PC-9 (cell line): ENCODE data around the gene ERMAP. TPM values are rescaled to one million over a fixed set of nuclear protein-coding genes. Genes with fewer than 3 reads are reported as not detected.

ENCODE experiments used
- BruUV-seq: library from RNA; stranded (reverse); fragments of 400-500 nt; replicated peaks from 2 replicates; lab custom pipeline; 2021; lab: Mats Ljungman, UMichigan
- CTCF ChIA-PET: fragments of 300-600 bp; sonication (Branson Sonifier 250); formaldehyde crosslinking; loops from one replicate; lab custom pipeline; 2022; ENCODE audit warnings: antibody characterized with exemption; lab: Charles Lee
- POLR2A ChIA-PET: fragments of 300-600 bp; sonication (Branson Sonifier 250); formaldehyde crosslinking; loops from one replicate; lab custom pipeline; 2022; ENCODE audit warnings: antibody characterized with exemption; ENCODE audit not compliant: unreplicated experiment; lab: Charles Lee
- DNase-seq, 2 experiments: peaks; one replicate each; pipeline versions ENCODE4 v3.0.0 to v3.0.0-alpha.2; 2015 to 2022; ENCODE audit warnings: mixed read lengths in 1 of 2
- H2AFZ ChIP-seq: fragments of 200-600 bp; sonication (generic); 2 replicates; pipeline ENCODE4 v1.8.1; 2017; ENCODE audit warnings: antibody characterized with exemption
- H3F3A ChIP-seq: fragments of 200-600 bp; sonication (generic); 2 replicates; pipeline ENCODE4 v1.8.1; 2017; ENCODE audit warnings: antibody characterized with exemption, mild to moderate bottlenecking, low read depth; ENCODE audit not compliant: insufficient read depth
- H3K27ac ChIP-seq: fragments of 200-600 bp; sonication (generic); 2 replicates; pipeline ENCODE4 v1.6.1; 2016; ENCODE audit warnings: mixed run types
- H3K27me3 ChIP-seq: fragments of 200-600 bp; sonication (generic); 2 replicates; pipeline ENCODE4 v1.6.1; 2016; ENCODE audit warnings: low read depth, mixed run types; ENCODE audit not compliant: insufficient read depth
- H3K36me3 ChIP-seq: fragments of 200-600 bp; sonication (generic); 2 replicates; pipeline ENCODE4 v1.6.1; 2016; ENCODE audit warnings: low read depth, mixed run types
- H3K4me1 ChIP-seq: fragments of 200-600 bp; sonication (generic); replicated peaks from 2 replicates; pipeline ENCODE4 v1.6.1; 2016; ENCODE audit warnings: mixed run types; ENCODE audit not compliant: insufficient read depth
- H3K4me2 ChIP-seq: fragments of 200-600 bp; sonication (generic); 2 replicates; pipeline ENCODE4 v1.6.1; 2017; ENCODE audit warnings: mixed run types
- H3K4me3 ChIP-seq: fragments of 200-600 bp; sonication (generic); 2 replicates; pipeline ENCODE4 v1.6.1; 2016; ENCODE audit warnings: mixed run types
- H3K79me2 ChIP-seq: fragments of 200-600 bp; sonication (generic); 2 replicates; pipeline ENCODE4 v1.6.1; 2017; ENCODE audit warnings: low read depth, mixed run types
- H3K9me2 ChIP-seq: fragments of 200-600 bp; sonication (generic); 2 replicates; pipeline ENCODE4 v1.8.1; 2017; ENCODE audit warnings: mild to moderate bottlenecking; ENCODE audit not compliant: insufficient read depth
- H3K9me3 ChIP-seq: fragments of 200-600 bp; sonication (generic); 2 replicates; pipeline ENCODE4 v1.8.1; 2016; ENCODE audit warnings: low read depth; ENCODE audit not compliant: insufficient read depth
- H4K20me1 ChIP-seq: fragments of 200-600 bp; sonication (generic); 2 replicates; pipeline ENCODE4 v1.8.1; 2017; ENCODE audit not compliant: insufficient read depth
- EZH2 ChIP-seq: fragments of 200-600 bp; sonication (generic); IDR thresholded peaks from 2 replicates; pipeline ENCODE4 v1.8.0; 2017; ENCODE audit warnings: antibody characterized with exemption, low read depth
- intact Hi-C: fragments of 100-400 bp; cut with micrococcal nuclease; formaldehyde crosslinking; loops from one replicate; pipeline ENCODE4 v1.10.0; 2022; ENCODE audit not compliant: unreplicated experiment
- total RNA-seq: library from RNA; stranded (reverse); gene quantifications from 2 replicates; pipeline ENCODE4 v1.2.3, GENCODE V29; 2021
- TF ChIP-seq, protein P1 (sequence below): fragments of 200-600 bp; sonication (generic); conservative IDR thresholded peaks from 2 replicates; pipeline ENCODE4 v1.6.1; 2017; ENCODE audit warnings: mixed run types, antibody characterized with exemption, mild to moderate bottlenecking, moderate library complexity

The ERMAP gene
- total RNA-seq, 1 experiment from 2014 or later: 20.8 TPM

GRCh38 chr1:42788021-42788420 is 28.9 kb upstream of the ERMAP start:
- BruUV-seq: no TSS peak
- intact Hi-C loops: no loop called here
- H4K20me1 ChIP-seq: no peaks in the 10 kb centered on the region
- ChIA-PET CTCF (interaction anchor here (0.5 kb wide), 1 partner anchor 52 kb away, joined by 3 read pairs; no protein-coding TSS in a partner anchor), POLR2A (no interaction called here)
- H3K27ac ChIP-seq: no peak overlapping the region
- no peak for DNase-seq
- no peak overlapping the region for H3K4me3 ChIP-seq
- no peaks in the 10 kb centered on the region for H3F3A ChIP-seq
- H3K4me1 ChIP-seq: no peaks in the 10 kb centered on the region
- no peaks in the 10 kb centered on the region for H3K79me2 ChIP-seq
- H3K9me3 ChIP-seq: no peaks in the 10 kb centered on the region
- H2AFZ ChIP-seq: no peak overlapping the region
- H3K27me3 ChIP-seq: no peaks in the 10 kb centered on the region
- no peak overlapping the region for H3K4me2 ChIP-seq
- H3K9me2 ChIP-seq: no peaks in the 10 kb centered on the region; the same call in 1 of the 2 replicates
- TF ChIP-seq, protein P1, sequence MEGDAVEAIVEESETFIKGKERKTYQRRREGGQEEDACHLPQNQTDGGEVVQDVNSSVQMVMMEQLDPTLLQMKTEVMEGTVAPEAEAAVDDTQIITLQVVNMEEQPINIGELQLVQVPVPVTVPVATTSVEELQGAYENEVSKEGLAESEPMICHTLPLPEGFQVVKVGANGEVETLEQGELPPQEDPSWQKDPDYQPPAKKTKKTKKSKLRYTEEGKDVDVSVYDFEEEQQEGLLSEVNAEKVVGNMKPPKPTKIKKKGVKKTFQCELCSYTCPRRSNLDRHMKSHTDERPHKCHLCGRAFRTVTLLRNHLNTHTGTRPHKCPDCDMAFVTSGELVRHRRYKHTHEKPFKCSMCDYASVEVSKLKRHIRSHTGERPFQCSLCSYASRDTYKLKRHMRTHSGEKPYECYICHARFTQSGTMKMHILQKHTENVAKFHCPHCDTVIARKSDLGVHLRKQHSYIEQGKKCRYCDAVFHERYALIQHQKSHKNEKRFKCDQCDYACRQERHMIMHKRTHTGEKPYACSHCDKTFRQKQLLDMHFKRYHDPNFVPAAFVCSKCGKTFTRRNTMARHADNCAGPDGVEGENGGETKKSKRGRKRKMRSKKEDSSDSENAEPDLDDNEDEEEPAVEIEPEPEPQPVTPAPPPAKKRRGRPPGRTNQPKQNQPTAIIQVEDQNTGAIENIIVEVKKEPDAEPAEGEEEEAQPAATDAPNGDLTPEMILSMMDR: no peak
- TF ChIP-seq EZH2: no peak
- no peaks in the 10 kb centered on the region for H3K36me3 ChIP-seq

- TF ChIP-seq EZH2: no peak
- TF ChIP-seq, protein P1: no peak
- DNase-seq: no peak
- Histone ChIP-seq H3K4me3 (no peak overlapping the region), H3K9me3 (no peaks in the 10 kb centered on the region), H3K27ac (no peak overlapping the region), H3F3A (no peaks in the 10 kb centered on the region), H3K4me1 (no peaks in the 10 kb centered on the region), H3K4me2 (no peak overlapping the region), H2AFZ (no peak overlapping the region), H3K27me3 (no peaks in the 10 kb centered on the region), H3K79me2 (no peaks in the 10 kb centered on the region), H3K36me3 (no peaks in the 10 kb centered on the region), H3K9me2 (no peaks in the 10 kb centered on the region; the same call in 1 of the 2 replicates), H4K20me1 (no peaks in the 10 kb centered on the region)
- CTCF ChIA-PET: no interaction called here
- intact Hi-C loops: no loop called here
- POLR2A ChIA-PET: no interaction called here
- no TSS peak for BruUV-seq
Measured at GRCh38 chr1:42793824-42794223, 23.1 kb upstream of the ERMAP start.

DNA sequence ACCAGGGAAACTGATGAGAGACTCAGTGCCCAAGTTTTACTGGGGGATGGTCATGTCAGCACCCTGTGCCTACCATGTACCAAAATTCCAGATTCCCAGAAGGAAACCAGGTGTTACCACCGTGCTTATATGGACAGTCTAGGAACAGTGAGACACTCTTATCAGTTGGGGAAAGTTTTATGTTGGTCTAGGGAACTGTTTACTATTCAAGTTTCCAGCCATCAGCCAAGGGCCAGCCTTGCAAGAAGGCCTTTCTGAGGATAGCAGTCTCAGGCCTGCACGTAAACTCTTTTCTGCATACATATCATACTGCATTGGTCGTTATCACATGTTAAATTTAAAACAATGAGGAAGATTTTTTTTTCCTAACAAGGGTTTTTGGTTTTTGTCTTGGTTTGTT is 19.5 kb upstream of the ERMAP start:
- no peak for DNase-seq

More for the DNA sequence above, 19.5 kb upstream of the ERMAP start:
- H3K27me3 ChIP-seq: no peaks in the 10 kb centered on the region
- no peak overlapping the region for H3K27ac ChIP-seq
- no peak for TF ChIP-seq EZH2
- TF ChIP-seq, protein P1: no peak
- no peaks in the 10 kb centered on the region for H3F3A ChIP-seq
- no peak overlapping the region for H2AFZ ChIP-seq
- H3K4me1 ChIP-seq: no peaks in the 10 kb centered on the region
- no peaks in the 10 kb centered on the region for H4K20me1 ChIP-seq
- no peaks in the 10 kb centered on the region for H3K79me2 ChIP-seq
- no peaks in the 10 kb centered on the region for H3K36me3 ChIP-seq
- intact Hi-C loops: no loop called here
- CTCF ChIA-PET: interaction anchor here (0.6 kb wide), 1 partner anchor 193 kb away, joined by 3 read pairs; no protein-coding TSS in a partner anchor
- BruUV-seq: no TSS peak
- POLR2A ChIA-PET: interaction anchor here (0.5 kb wide), 1 partner anchor 15 kb away, joined by 9 read pairs; no protein-coding TSS in a partner anchor
- H3K9me2 ChIP-seq: no peaks in the 10 kb centered on the region
- no peak overlapping the region for H3K4me3 ChIP-seq
- H3K9me3 ChIP-seq: no peaks in the 10 kb centered on the region
- no peak overlapping the region for H3K4me2 ChIP-seq
